ENCODE data around the gene ACBD6. TPM values are rescaled to one million over a fixed set of nuclear protein-coding genes. Genes with fewer than 3 reads are reported as not detected.

Gene ACBD6
- total RNA-seq, 3 donors from 2014 or later (not counting 1 experiment from before 2014, with no cell fraction given) = 29.8 to 47.3 (median 41.9) TPM

DNA sequence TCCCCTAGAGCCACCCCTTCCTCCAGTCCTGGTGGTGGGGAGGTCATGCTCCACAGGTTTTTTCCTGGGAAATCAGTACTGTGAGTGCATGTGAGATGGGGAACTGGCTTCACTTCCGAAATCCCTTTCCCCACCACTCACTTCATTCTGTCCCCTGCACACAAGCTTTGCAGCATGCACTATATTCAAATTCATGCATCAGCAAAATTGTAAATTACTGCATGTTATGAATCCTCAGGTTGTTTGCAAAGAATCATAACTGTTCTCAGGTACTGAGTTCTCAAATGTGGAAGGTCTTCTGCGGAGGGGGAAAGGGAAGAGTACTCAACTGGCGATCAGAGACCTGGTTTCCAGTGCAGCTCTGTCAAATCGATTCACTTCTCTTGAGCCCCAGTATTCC is 230.0 kb downstream of the ACBD6 start:
- 95% methylated on average over 4 of the region's 4 CpGs for WGBS (ENCODE audit: insufficient coverage)
- Histone ChIP-seq H3K4me1 (ENCODE audit: control insufficient read depth, insufficient read depth, low read length) (no peaks in the 10 kb centered on the region), H3K36me3 (ENCODE audit: control insufficient read depth, insufficient read depth, low read length) (peaks cover 11% of the 10 kb centered on the region), H3K27ac (ENCODE audit: low read length) (no peak overlapping the region), H3K9me3 (ENCODE audit: control insufficient read depth, insufficient read depth, low read length) (no peaks in the 10 kb centered on the region), H3K27me3 (ENCODE audit: control insufficient read depth, insufficient read depth, low read length) (no peaks in the 10 kb centered on the region), H3K4me3 (ENCODE audit: low read length) (no peak overlapping the region)
- H3K27ac Mint-ChIP-seq = no peak overlapping the region
- no peak for DNase-seq
- intact Hi-C loops (cut with micrococcal nuclease) = no loop called here
- no peaks in the 10 kb centered on the region for H3K27me3 Mint-ChIP-seq (ENCODE audit: low read depth in 2 of 2)
- H3K9me3 Mint-ChIP-seq = no peaks in the 10 kb centered on the region
- no peaks in the 10 kb centered on the region for H3K36me3 Mint-ChIP-seq
- TF ChIP-seq, protein P1, sequence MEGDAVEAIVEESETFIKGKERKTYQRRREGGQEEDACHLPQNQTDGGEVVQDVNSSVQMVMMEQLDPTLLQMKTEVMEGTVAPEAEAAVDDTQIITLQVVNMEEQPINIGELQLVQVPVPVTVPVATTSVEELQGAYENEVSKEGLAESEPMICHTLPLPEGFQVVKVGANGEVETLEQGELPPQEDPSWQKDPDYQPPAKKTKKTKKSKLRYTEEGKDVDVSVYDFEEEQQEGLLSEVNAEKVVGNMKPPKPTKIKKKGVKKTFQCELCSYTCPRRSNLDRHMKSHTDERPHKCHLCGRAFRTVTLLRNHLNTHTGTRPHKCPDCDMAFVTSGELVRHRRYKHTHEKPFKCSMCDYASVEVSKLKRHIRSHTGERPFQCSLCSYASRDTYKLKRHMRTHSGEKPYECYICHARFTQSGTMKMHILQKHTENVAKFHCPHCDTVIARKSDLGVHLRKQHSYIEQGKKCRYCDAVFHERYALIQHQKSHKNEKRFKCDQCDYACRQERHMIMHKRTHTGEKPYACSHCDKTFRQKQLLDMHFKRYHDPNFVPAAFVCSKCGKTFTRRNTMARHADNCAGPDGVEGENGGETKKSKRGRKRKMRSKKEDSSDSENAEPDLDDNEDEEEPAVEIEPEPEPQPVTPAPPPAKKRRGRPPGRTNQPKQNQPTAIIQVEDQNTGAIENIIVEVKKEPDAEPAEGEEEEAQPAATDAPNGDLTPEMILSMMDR (IDR thresholded peaks at IDR 0.05) = no peak
- ATAC-seq = no peak
- no peaks in the 10 kb centered on the region for H3K4me1 Mint-ChIP-seq
- H3K4me3 Mint-ChIP-seq = no peak overlapping the region

DNA sequence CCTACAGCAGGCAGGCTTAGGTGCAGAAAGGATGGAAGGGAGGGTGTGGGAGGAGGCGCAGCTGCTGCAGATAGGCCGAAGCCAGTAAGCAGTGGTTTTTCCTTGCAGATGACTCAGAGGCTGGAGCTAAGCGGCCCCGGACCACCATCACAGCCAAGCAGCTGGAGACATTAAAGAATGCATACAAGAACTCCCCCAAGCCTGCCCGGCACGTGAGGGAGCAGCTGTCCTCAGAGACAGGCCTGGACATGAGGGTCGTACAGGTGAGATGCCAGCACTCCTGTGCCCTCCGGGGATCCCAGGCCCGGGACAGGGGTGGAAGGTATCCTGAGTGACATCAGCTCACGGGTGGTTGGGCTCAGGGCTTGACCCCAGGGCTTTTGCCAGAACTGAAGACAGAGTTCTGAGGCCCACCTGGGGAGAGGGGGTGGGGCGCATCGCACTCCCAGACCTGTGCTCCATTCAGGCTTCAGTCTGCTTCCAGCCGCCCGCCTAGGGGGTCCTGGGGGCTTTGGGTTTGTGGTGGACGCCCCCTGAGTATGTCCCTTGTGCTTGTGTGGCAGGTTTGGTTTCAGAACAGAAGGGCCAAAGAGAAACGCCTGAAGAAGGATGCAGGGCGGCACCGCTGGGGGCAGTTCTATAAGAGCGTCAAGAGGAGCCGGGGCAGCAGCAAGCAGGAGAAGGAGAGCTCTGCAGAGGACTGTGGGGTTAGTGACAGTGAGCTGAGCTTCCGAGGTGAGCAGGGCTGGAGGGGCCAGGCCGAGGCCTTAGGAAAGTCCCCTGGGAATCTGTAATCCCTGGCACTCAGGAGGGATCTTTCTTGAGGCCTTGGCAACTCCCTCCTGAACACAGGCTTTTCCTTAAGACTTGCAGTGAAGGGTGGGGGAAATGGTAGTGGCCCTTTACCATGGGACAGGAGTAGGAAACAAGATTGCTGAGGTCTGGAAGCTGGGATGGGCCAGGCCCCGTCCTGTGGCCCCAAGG is 230.8 kb downstream of the ACBD6 start:
- Histone ChIP-seq H3K4me1 (ENCODE audit: control insufficient read depth, insufficient read depth, low read length) (no peaks in the 10 kb centered on the region), H3K9me3 (ENCODE audit: control insufficient read depth, insufficient read depth, low read length) (no peaks in the 10 kb centered on the region), H3K36me3 (ENCODE audit: control insufficient read depth, insufficient read depth, low read length) (peaks cover 11% of the 10 kb centered on the region), H3K27ac (ENCODE audit: low read length) (no peak overlapping the region), H3K4me3 (ENCODE audit: low read length) (no peak overlapping the region), H3K27me3 (ENCODE audit: control insufficient read depth, insufficient read depth, low read length) (no peaks in the 10 kb centered on the region)
- Mint-ChIP-seq H3K9me3 (no peaks in the 10 kb centered on the region), H3K4me3 (no peak overlapping the region), H3K36me3 (no peaks in the 10 kb centered on the region), H3K4me1 (no peaks in the 10 kb centered on the region), H3K27ac (no peak overlapping the region), H3K27me3 (ENCODE audit: low read depth in 2 of 2) (no peaks in the 10 kb centered on the region)
- intact Hi-C loops (cut with micrococcal nuclease) = no loop called here
- ATAC-seq = no peak
- no peak for DNase-seq
- TF ChIP-seq, protein P1 (IDR thresholded peaks at IDR 0.05) = no peak
- WGBS (ENCODE audit: insufficient coverage) = 94% methylated on average over 23 of the region's 23 CpGs

DNA sequence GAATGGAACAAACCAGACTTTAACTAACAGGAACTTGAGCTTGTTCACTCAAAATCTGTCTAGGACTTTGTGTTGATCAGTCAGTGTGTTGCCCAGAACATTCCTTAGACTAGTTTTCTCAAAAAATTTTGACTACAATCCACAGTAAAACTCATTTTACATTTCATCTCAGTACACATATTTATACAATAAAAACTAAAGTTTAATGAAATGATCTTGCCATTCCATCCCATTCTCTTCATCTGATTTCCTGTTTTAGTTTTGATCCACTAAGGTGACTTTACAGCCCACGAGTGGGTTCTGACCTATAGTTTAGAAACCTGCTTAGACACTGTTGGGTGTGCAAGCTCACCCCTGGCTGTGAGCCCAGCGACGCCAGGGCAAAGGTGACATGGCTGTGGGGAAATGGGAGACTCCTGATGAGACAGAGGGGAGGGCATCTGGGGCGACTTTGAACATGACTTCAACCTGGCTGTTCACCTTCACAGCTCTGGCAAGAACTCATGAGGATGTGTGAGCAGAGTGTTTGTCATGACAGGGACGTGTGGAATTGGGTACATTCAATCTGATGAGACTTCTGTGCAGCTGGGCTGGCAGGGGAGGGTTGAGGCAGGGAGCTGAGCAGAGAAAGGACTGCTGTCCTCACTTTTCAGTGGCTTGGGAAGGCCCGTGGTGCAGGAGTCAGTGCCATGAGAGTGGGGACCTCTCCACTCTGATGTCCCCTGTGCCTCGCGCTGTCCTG is 231.7 kb downstream of the ACBD6 start:
- Histone ChIP-seq H3K36me3 (ENCODE audit: control insufficient read depth, insufficient read depth, low read length) (peaks cover 11% of the 10 kb centered on the region), H3K9me3 (ENCODE audit: control insufficient read depth, insufficient read depth, low read length) (no peaks in the 10 kb centered on the region), H3K4me1 (ENCODE audit: control insufficient read depth, insufficient read depth, low read length) (no peaks in the 10 kb centered on the region), H3K4me3 (ENCODE audit: low read length) (no peak overlapping the region), H3K27me3 (ENCODE audit: control insufficient read depth, insufficient read depth, low read length) (no peaks in the 10 kb centered on the region), H3K27ac (ENCODE audit: low read length) (no peak overlapping the region)
- Mint-ChIP-seq H3K27ac (peak overlapping the region in 1 of 2 donors; percentile 47), H3K27me3 (ENCODE audit: low read depth in 2 of 2) (no peaks in the 10 kb centered on the region), H3K4me3 (no peak overlapping the region), H3K36me3 (no peaks in the 10 kb centered on the region), H3K9me3 (no peaks in the 10 kb centered on the region), H3K4me1 (no peaks in the 10 kb centered on the region)
- ATAC-seq (no peak), DNase-seq (no peak)
- intact Hi-C loops (cut with micrococcal nuclease) = no loop called here
- TF ChIP-seq, protein P1 (IDR thresholded peaks at IDR 0.05) = no peak
- WGBS (ENCODE audit: insufficient coverage) = 96% methylated on average over 8 of the region's 8 CpGs
